ENCODE data around the gene PTAR1. TPM values are rescaled to one million over a fixed set of nuclear protein-coding genes. Genes with fewer than 3 reads are reported as not detected.

The PTAR1 gene
- total RNA-seq, 4 donors from 2014 or later: 35.4 to 173 (median 69.0) TPM

- TF ChIP-seq POLR2A (IDR thresholded peaks at IDR 0.05): no peak
- no peak for TF ChIP-seq CTCF (IDR thresholded peaks at IDR 0.05)
- peak; percentile 15 to 16 for DNase-seq
- Histone ChIP-seq H3K27me3 (no peaks in the 10 kb centered on the region), H3K36me3 (no peaks in the 10 kb centered on the region), H3K4me3 (peak overlapping the region; percentile 59 to 86), H3K27ac (peak overlapping the region; percentile 86 to 90), H3K4me1 (no peaks in the 10 kb centered on the region), H3K9me3 (no peaks in the 10 kb centered on the region)
- intact Hi-C loops (cut with DNase I; ENCODE audit: low total_unique reads): no loop called here
Measured at GRCh38 chr9:69671311-69671878, 88.4 kb downstream of the PTAR1 start.

- intact Hi-C loops (cut with DNase I; ENCODE audit: low total_unique reads): no loop called here
- Histone ChIP-seq H3K4me1 (no peaks in the 10 kb centered on the region), H3K27me3 (no peaks in the 10 kb centered on the region), H3K4me3 (no peak overlapping the region), H3K9me3 (no peaks in the 10 kb centered on the region), H3K36me3 (no peaks in the 10 kb centered on the region), H3K27ac (no peak overlapping the region)
- DNase-seq: no peak
- TF ChIP-seq CTCF (IDR thresholded peaks at IDR 0.05) (no peak), POLR2A (IDR thresholded peaks at IDR 0.05) (no peak)
Measured at GRCh38 chr9:69667306-69667705, 92.5 kb downstream of the PTAR1 start.

- H3K9me3 ChIP-seq: no peaks in the 10 kb centered on the region
- TF ChIP-seq CTCF (IDR thresholded peaks at IDR 0.05) (no peak), POLR2A (IDR thresholded peaks at IDR 0.05) (no peak)
- DNase-seq: no peak
- H3K27ac ChIP-seq: no peak overlapping the region
- no peaks in the 10 kb centered on the region for H3K4me1 ChIP-seq
- no peaks in the 10 kb centered on the region for H3K36me3 ChIP-seq
- H3K4me3 ChIP-seq: no peak overlapping the region
- H3K27me3 ChIP-seq: no peaks in the 10 kb centered on the region
- intact Hi-C loops (cut with DNase I; ENCODE audit: low total_unique reads): no loop called here
Measured at GRCh38 chr9:69660304-69660703, 99.5 kb downstream of the PTAR1 start.

Other genes starting within 250 kb of the PTAR1 start
- 10 to 100 TPM in 1 of 4 donors, 1 to 10 TPM in 3; 3.6 to 11.7 (median 8.0) TPM for gene APBA1, start 87.6 kb downstream of the PTAR1 start, total RNA-seq
- gene CFAP95, start 60.8 kb upstream of the PTAR1 start, total RNA-seq: 1 to 10 TPM in 1 of 4 donors, not detected in 3; 7.5 TPM